ENCODE data around the gene EPM2AIP1. TPM values are rescaled to one million over a fixed set of nuclear protein-coding genes. Genes with fewer than 3 reads are reported as not detected.
"Not testable (repeated sequence)": the region's sequence is repeated elsewhere in the genome, so short reads cannot be mapped to it uniquely, and the experiment has no call there.

The EPM2AIP1 gene
- polyA plus RNA-seq, 3 donors, result 3.6 to 11.3 (median 5.8) TPM

DNA sequence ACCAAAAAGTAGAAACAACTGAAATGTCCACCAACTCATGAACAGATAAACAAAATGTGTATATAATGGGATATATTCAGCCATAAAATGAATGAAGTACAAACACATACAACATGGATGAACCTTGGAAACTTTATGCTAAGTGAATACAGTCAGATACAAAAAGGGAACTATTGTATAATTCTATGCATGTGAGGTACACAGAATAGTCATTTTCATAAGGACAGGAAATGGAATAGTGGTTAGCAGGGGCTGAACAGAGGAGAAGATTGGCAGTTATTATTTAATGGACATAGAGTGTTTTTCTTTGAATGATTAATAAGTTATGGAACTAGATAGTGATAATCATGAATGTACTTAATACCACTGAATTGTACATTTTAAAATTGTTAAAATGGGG lies 28.1 kb downstream of the EPM2AIP1 start:
- intact Hi-C loops (cut with micrococcal nuclease), result no loop called here
- H3K36me3 ChIP-seq (replicated peaks in 1 of 2; ENCODE audit: control insufficient read depth in 1 of 2, insufficient read depth in 2 of 2, low read length in 2 of 2), result no peaks in the 10 kb centered on the region
- H3K4me1 Mint-ChIP-seq, result peaks cover 24% of the 10 kb centered on the region
- peak overlapping the region in 3 of 7 donors; percentile 35 to 77 (median 59) for H3K27ac Mint-ChIP-seq
- peaks cover 0 to 2% of the 10 kb centered on the region in 2 donors for H3K36me3 Mint-ChIP-seq
- no peak overlapping the region for H3K4me2 ChIP-seq (replicated peaks; ENCODE audit: extremely low read depth, low read length, poor library complexity, severe bottlenecking)
- H3K9ac ChIP-seq (ENCODE audit: insufficient read depth, low read length, poor library complexity, severe bottlenecking), result no peak overlapping the region
- H3K27me3 ChIP-seq (ENCODE audit: control insufficient read depth in 2 of 2, insufficient read depth in 2 of 2, low read length in 2 of 2), result no peaks in the 10 kb centered on the region
- DNase-seq, result peak in 2 of 3 donors; percentile 13 to 30
- H3K27ac ChIP-seq (ENCODE audit: low read depth in 1 of 2, low read length in 2 of 2), result no peak overlapping the region
- H3K4me3 ChIP-seq (replicated peaks in 1 of 3; ENCODE audit: low read depth in 2 of 3, low read length in 3 of 3), result no peak overlapping the region
- H3K9me3 ChIP-seq (replicated peaks in 1 of 2; ENCODE audit: control insufficient read depth in 1 of 2, insufficient read depth in 1 of 2, low read length in 2 of 2), result no peaks in the 10 kb centered on the region
- H3K27me3 Mint-ChIP-seq (ENCODE audit: low read depth in 3 of 3), result peaks cover 0 to 1% (median 0%) of the 10 kb centered on the region in 3 donors
- no peaks in the 10 kb centered on the region for H3K9me3 Mint-ChIP-seq
- H4K20me1 ChIP-seq (ENCODE audit: insufficient read depth, low read length), result no peaks in the 10 kb centered on the region
- peaks cover 8 to 9% of the 10 kb centered on the region in 2 donors for H3K4me1 ChIP-seq (ENCODE audit: control insufficient read depth in 1 of 2, insufficient read depth in 2 of 2, low read length in 2 of 2)
- no peak overlapping the region for H2AFZ ChIP-seq (ENCODE audit: insufficient read depth, low read depth, low read length, poor library complexity, severe bottlenecking)
- H3K79me2 ChIP-seq (ENCODE audit: insufficient read depth, low read length), result no peaks in the 10 kb centered on the region
- no peak overlapping the region for H3K4me3 Mint-ChIP-seq
- TF ChIP-seq, protein P1, sequence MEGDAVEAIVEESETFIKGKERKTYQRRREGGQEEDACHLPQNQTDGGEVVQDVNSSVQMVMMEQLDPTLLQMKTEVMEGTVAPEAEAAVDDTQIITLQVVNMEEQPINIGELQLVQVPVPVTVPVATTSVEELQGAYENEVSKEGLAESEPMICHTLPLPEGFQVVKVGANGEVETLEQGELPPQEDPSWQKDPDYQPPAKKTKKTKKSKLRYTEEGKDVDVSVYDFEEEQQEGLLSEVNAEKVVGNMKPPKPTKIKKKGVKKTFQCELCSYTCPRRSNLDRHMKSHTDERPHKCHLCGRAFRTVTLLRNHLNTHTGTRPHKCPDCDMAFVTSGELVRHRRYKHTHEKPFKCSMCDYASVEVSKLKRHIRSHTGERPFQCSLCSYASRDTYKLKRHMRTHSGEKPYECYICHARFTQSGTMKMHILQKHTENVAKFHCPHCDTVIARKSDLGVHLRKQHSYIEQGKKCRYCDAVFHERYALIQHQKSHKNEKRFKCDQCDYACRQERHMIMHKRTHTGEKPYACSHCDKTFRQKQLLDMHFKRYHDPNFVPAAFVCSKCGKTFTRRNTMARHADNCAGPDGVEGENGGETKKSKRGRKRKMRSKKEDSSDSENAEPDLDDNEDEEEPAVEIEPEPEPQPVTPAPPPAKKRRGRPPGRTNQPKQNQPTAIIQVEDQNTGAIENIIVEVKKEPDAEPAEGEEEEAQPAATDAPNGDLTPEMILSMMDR (IDR thresholded peaks at IDR 0.05), result no peak

DNA sequence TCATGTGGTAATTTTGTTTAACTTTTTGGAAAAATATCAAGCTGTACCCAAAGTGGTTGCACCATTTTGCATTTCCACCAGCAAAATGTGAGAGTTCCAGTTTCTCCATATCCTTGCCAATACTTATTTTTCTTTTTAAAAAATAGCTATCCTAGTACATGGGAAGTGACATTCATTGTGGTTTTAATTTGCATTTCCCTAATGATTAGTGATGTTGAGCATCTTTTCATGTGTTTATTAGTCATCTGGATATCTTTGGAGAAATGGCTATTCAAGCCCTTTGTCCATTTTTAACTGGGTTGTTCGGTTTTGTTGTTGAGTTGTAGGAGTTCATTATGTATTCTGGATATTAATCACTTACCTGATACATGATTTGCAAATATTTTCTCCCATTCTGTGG lies 28.6 kb downstream of the EPM2AIP1 start:
- Histone ChIP-seq H3K4me3 (replicated peaks in 1 of 3; ENCODE audit: low read depth in 2 of 3, low read length in 3 of 3) (no peak overlapping the region), H3K79me2 (ENCODE audit: insufficient read depth, low read length) (no peaks in the 10 kb centered on the region), H3K4me1 (ENCODE audit: control insufficient read depth in 1 of 2, insufficient read depth in 2 of 2, low read length in 2 of 2) (peaks cover 4% of the 10 kb centered on the region in 2 donors), H3K9me3 (replicated peaks in 1 of 2; ENCODE audit: control insufficient read depth in 1 of 2, insufficient read depth in 1 of 2, low read length in 2 of 2) (no peaks in the 10 kb centered on the region), H3K4me2 (replicated peaks; ENCODE audit: extremely low read depth, low read length, poor library complexity, severe bottlenecking) (no peak overlapping the region), H3K27me3 (ENCODE audit: control insufficient read depth in 2 of 2, insufficient read depth in 2 of 2, low read length in 2 of 2) (no peaks in the 10 kb centered on the region), H4K20me1 (ENCODE audit: insufficient read depth, low read length) (no peaks in the 10 kb centered on the region), H2AFZ (ENCODE audit: insufficient read depth, low read depth, low read length, poor library complexity, severe bottlenecking) (no peak overlapping the region), H3K27ac (ENCODE audit: low read depth in 1 of 2, low read length in 2 of 2) (no peak overlapping the region), H3K9ac (ENCODE audit: insufficient read depth, low read length, poor library complexity, severe bottlenecking) (no peak overlapping the region), H3K36me3 (replicated peaks in 1 of 2; ENCODE audit: control insufficient read depth in 1 of 2, insufficient read depth in 2 of 2, low read length in 2 of 2) (no peaks in the 10 kb centered on the region)
- no CpG with 5 or more reads among the region's 1 CpG for WGBS (ENCODE audit: insufficient coverage)
- intact Hi-C loops (cut with micrococcal nuclease), result no loop called here
- TF ChIP-seq, protein P1 (IDR thresholded peaks at IDR 0.05), result no peak
- Mint-ChIP-seq H3K36me3 (peaks cover 0 to 2% of the 10 kb centered on the region in 2 donors), H3K9me3 (no peaks in the 10 kb centered on the region), H3K27me3 (ENCODE audit: low read depth in 3 of 3) (peaks cover 0 to 1% (median 0%) of the 10 kb centered on the region in 3 donors), H3K4me1 (peaks cover 19% of the 10 kb centered on the region), H3K27ac (peak overlapping the region in 2 of 7 donors; percentile 30 to 35), H3K4me3 (no peak overlapping the region)
- DNase-seq, result peak in 1 of 3 donors; percentile 30

DNA sequence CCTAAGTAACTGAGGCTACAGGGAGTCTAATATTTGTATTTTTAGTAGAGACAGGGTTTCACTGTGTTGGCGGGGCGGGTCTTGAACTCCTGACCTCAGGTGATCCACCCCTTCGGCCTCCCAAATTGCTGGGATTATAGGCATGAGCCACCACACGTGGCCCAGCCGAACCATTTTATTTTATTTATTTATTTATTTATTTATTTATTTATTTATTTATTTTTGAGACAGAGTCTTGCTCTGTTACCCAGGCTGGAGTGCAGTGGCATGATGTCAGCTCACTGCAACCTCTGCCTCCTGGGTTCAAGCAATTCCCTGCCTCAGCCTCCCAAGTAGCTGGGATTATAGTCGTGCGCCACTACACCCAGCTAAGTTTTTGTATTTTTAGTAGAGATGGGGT lies 29.9 kb downstream of the EPM2AIP1 start:
- H3K36me3 ChIP-seq (replicated peaks in 1 of 2; ENCODE audit: control insufficient read depth in 1 of 2, insufficient read depth in 2 of 2, low read length in 2 of 2); H3K27ac ChIP-seq (ENCODE audit: low read depth in 1 of 2, low read length in 2 of 2); H3K79me2 ChIP-seq (ENCODE audit: insufficient read depth, low read length); H3K27ac Mint-ChIP-seq; H2AFZ ChIP-seq (ENCODE audit: insufficient read depth, low read depth, low read length, poor library complexity, severe bottlenecking); H3K4me3 ChIP-seq (replicated peaks in 1 of 3; ENCODE audit: low read depth in 2 of 3, low read length in 3 of 3); H3K27me3 Mint-ChIP-seq (ENCODE audit: low read depth in 3 of 3); H3K9ac ChIP-seq (ENCODE audit: insufficient read depth, low read length, poor library complexity, severe bottlenecking); H3K9me3 Mint-ChIP-seq; H3K4me3 Mint-ChIP-seq; H3K9me3 ChIP-seq (replicated peaks in 1 of 2; ENCODE audit: control insufficient read depth in 1 of 2, insufficient read depth in 1 of 2, low read length in 2 of 2); H3K36me3 Mint-ChIP-seq; H3K27me3 ChIP-seq (ENCODE audit: control insufficient read depth in 2 of 2, insufficient read depth in 2 of 2, low read length in 2 of 2); H4K20me1 ChIP-seq (ENCODE audit: insufficient read depth, low read length); intact Hi-C loops (cut with micrococcal nuclease); H3K4me1 ChIP-seq (ENCODE audit: control insufficient read depth in 1 of 2, insufficient read depth in 2 of 2, low read length in 2 of 2); H3K4me2 ChIP-seq (replicated peaks; ENCODE audit: extremely low read depth, low read length, poor library complexity, severe bottlenecking); DNase-seq: not testable (repeated sequence)
- WGBS (ENCODE audit: insufficient coverage), result 100% methylated on average over 2 of the region's 7 CpGs
- H3K4me1 Mint-ChIP-seq, result peaks cover 23% of the 10 kb centered on the region

All from CD14-positive monocyte (primary cell).